Neural crest cell (in vitro differentiated cells): ENCODE measurements around the gene ZNF627. TPM values are rescaled to one million over a fixed set of nuclear protein-coding genes. Genes with fewer than 3 reads are reported as not detected.

ENCODE experiments used
- DNase-seq: peaks from one replicate; pipeline ENCODE4 v3.0.0; 2021; ENCODE audit warnings: low read depth, mixed read lengths, low spot score
- H3K27ac Mint-ChIP-seq: one replicate; pipeline ENCODE4 v1.8.0; 2021; ENCODE audit warnings: mild to moderate bottlenecking, mixed read lengths; ENCODE audit not compliant: unreplicated experiment
- H3K27me3 Mint-ChIP-seq: 2 replicates; pipeline ENCODE4 v1.8.0; 2021; ENCODE audit warnings: low read depth, mild to moderate bottlenecking, mixed read lengths
- H3K36me3 Mint-ChIP-seq: 2 replicates; pipeline ENCODE4 v1.8.0; 2021; ENCODE audit warnings: low read depth, mild to moderate bottlenecking, mixed read lengths
- H3K4me1 Mint-ChIP-seq: 2 replicates; pipeline ENCODE4 v1.8.0; 2021; ENCODE audit warnings: mixed read lengths
- H3K4me3 Mint-ChIP-seq: one replicate; pipeline ENCODE4 v1.8.0; 2021; ENCODE audit warnings: mild to moderate bottlenecking, mixed read lengths
- H3K9me3 Mint-ChIP-seq: 2 replicates; pipeline ENCODE4 v1.8.0; 2021; ENCODE audit warnings: mixed read lengths
- CTCF ChIP-seq: fragments of 200-600 bp; sonication (generic); conservative IDR thresholded peaks from 2 replicates; pipeline ENCODE4 v1.5.0; 2021; ENCODE audit warnings: antibody characterized with exemption, mild to moderate bottlenecking
- total RNA-seq: library from RNA; stranded (reverse); gene quantifications from 2 replicates; pipeline ENCODE4 v1.2.1, GENCODE V29; 2021

Gene ZNF627
- total RNA-seq, 1 donor from 2014 or later, result 22.2 TPM

GRCh38 chr19:11649941-11650340, 52.7 kb downstream of the ZNF627 start:
- no peak overlapping the region for H3K27ac Mint-ChIP-seq
- no peak for DNase-seq
- peaks cover 72% of the 10 kb centered on the region for H3K36me3 Mint-ChIP-seq
- peaks cover 26% of the 10 kb centered on the region for H3K9me3 Mint-ChIP-seq
- H3K27me3 Mint-ChIP-seq, result no peaks in the 10 kb centered on the region
- TF ChIP-seq CTCF, result no peak
- no peak overlapping the region for H3K4me3 Mint-ChIP-seq
- H3K4me1 Mint-ChIP-seq, result peaks cover 3% of the 10 kb centered on the region

GRCh38 chr19:11651062-11651461, 53.8 kb downstream of the ZNF627 start:
- H3K4me3 Mint-ChIP-seq, result no peak overlapping the region
- no peak for DNase-seq
- peaks cover 3% of the 10 kb centered on the region for H3K4me1 Mint-ChIP-seq
- no peak overlapping the region for H3K27ac Mint-ChIP-seq
- no peaks in the 10 kb centered on the region for H3K27me3 Mint-ChIP-seq
- peaks cover 26% of the 10 kb centered on the region for H3K9me3 Mint-ChIP-seq
- TF ChIP-seq CTCF, result no peak
- peaks cover 78% of the 10 kb centered on the region for H3K36me3 Mint-ChIP-seq

- peaks cover 31% of the 10 kb centered on the region for H3K9me3 Mint-ChIP-seq
- TF ChIP-seq CTCF, result no peak
- peaks cover 3% of the 10 kb centered on the region for H3K4me1 Mint-ChIP-seq
- H3K27me3 Mint-ChIP-seq, result no peaks in the 10 kb centered on the region
- DNase-seq, result no peak
- peaks cover 79% of the 10 kb centered on the region for H3K36me3 Mint-ChIP-seq
- no peak overlapping the region for H3K27ac Mint-ChIP-seq
- H3K4me3 Mint-ChIP-seq, result no peak overlapping the region
Observed at GRCh38 chr19:11652056-11652455, 54.8 kb downstream of the ZNF627 start.

GRCh38 chr19:11652492-11652891, 55.2 kb downstream of the ZNF627 start:
- Mint-ChIP-seq H3K27ac (no peak overlapping the region), H3K4me1 (peaks cover 3% of the 10 kb centered on the region), H3K9me3 (peaks cover 31% of the 10 kb centered on the region), H3K27me3 (no peaks in the 10 kb centered on the region), H3K4me3 (no peak overlapping the region), H3K36me3 (peaks cover 78% of the 10 kb centered on the region)
- DNase-seq, result no peak
- no peak for TF ChIP-seq CTCF

GRCh38 chr19:11656535-11656934, 59.3 kb downstream of the ZNF627 start:
- no peaks in the 10 kb centered on the region for H3K27me3 Mint-ChIP-seq
- peaks cover 66% of the 10 kb centered on the region for H3K36me3 Mint-ChIP-seq
- DNase-seq, result no peak
- peaks cover 26% of the 10 kb centered on the region for H3K9me3 Mint-ChIP-seq
- H3K4me3 Mint-ChIP-seq, result no peak overlapping the region
- H3K27ac Mint-ChIP-seq, result no peak overlapping the region
- TF ChIP-seq CTCF, result no peak
- H3K4me1 Mint-ChIP-seq, result no peaks in the 10 kb centered on the region

- H3K27ac Mint-ChIP-seq, result no peak overlapping the region
- H3K36me3 Mint-ChIP-seq, result peaks cover 63% of the 10 kb centered on the region
- H3K4me3 Mint-ChIP-seq, result no peak overlapping the region
- peaks cover 21% of the 10 kb centered on the region for H3K9me3 Mint-ChIP-seq
- TF ChIP-seq CTCF, result no peak
- no peak for DNase-seq
- H3K27me3 Mint-ChIP-seq, result no peaks in the 10 kb centered on the region
- H3K4me1 Mint-ChIP-seq, result no peaks in the 10 kb centered on the region
Observed at GRCh38 chr19:11657307-11657706, 60.0 kb downstream of the ZNF627 start.
